CD4-positive, alpha-beta T cell treated with Interleukin-2 at 100 ng/mL for 4 hours (primary cell): ENCODE data around the gene PDP2.
"Not testable (repeated sequence)": the region's sequence is repeated elsewhere in the genome, so short reads cannot be mapped to it uniquely, and the experiment has no call there.

Experiments
- DNase-seq: peaks from one replicate; pipeline ENCODE4 v3.0.0-alpha.2; 2020; ENCODE audit warnings: low spot score

The PDP2 gene

GRCh38 chr16:66886321-66886720 lies 6.0 kb downstream of the PDP2 start:
- no peak for DNase-seq

- DNase-seq = no peak
These were observed 6.6 kb downstream of the PDP2 start for GRCh38 chr16:66886914-66887313.

- no peak for DNase-seq
These were observed 8.6 kb downstream of the PDP2 start for GRCh38 chr16:66888647-66889615.

GRCh38 chr16:66889622-66890021 lies 9.3 kb downstream of the PDP2 start:
- DNase-seq = no peak

- no peak for DNase-seq
These were observed 10.5 kb downstream of the PDP2 start for GRCh38 chr16:66890799-66891198.

GRCh38 chr16:66891360-66891759 lies 11.0 kb downstream of the PDP2 start:
- no peak for DNase-seq

GRCh38 chr16:66891797-66892196 lies 11.5 kb downstream of the PDP2 start:
- DNase-seq = no peak

- no peak for DNase-seq
These were observed 13.7 kb downstream of the PDP2 start for GRCh38 chr16:66894055-66894454.

GRCh38 chr16:66894948-66895688 lies 14.8 kb downstream of the PDP2 start:
- DNase-seq = peak; percentile 67

GRCh38 chr16:66895689-66895979 lies 15.3 kb downstream of the PDP2 start:
- DNase-seq = no peak

GRCh38 chr16:66895999-66896398 lies 15.7 kb downstream of the PDP2 start:
- DNase-seq = no peak

- not testable (repeated sequence) for DNase-seq
These were observed 16.4 kb downstream of the PDP2 start for GRCh38 chr16:66896682-66897081.

- DNase-seq = no peak
These were observed 17.9 kb downstream of the PDP2 start for GRCh38 chr16:66898207-66898606.

- DNase-seq = no peak
These were observed 18.6 kb downstream of the PDP2 start for GRCh38 chr16:66898933-66899309.

GRCh38 chr16:66899310-66899944 lies 19.1 kb downstream of the PDP2 start:
- DNase-seq = no peak

GRCh38 chr16:66899945-66900710 lies 19.8 kb downstream of the PDP2 start:
- no peak for DNase-seq

GRCh38 chr16:66900721-66901441 lies 20.6 kb downstream of the PDP2 start:
- DNase-seq = no peak

- DNase-seq = no peak
These were observed 21.3 kb downstream of the PDP2 start for GRCh38 chr16:66901626-66902025.

- no peak for DNase-seq
These were observed 22.6 kb downstream of the PDP2 start for GRCh38 chr16:66902648-66903543.
